Measurements from ENCODE around the gene NTNG1. TPM values are rescaled to one million over a fixed set of nuclear protein-coding genes. Genes with fewer than 3 reads are reported as not detected.

Gene NTNG1
- total RNA-seq, 1 experiment from 2014 or later, result not detected

DNA sequence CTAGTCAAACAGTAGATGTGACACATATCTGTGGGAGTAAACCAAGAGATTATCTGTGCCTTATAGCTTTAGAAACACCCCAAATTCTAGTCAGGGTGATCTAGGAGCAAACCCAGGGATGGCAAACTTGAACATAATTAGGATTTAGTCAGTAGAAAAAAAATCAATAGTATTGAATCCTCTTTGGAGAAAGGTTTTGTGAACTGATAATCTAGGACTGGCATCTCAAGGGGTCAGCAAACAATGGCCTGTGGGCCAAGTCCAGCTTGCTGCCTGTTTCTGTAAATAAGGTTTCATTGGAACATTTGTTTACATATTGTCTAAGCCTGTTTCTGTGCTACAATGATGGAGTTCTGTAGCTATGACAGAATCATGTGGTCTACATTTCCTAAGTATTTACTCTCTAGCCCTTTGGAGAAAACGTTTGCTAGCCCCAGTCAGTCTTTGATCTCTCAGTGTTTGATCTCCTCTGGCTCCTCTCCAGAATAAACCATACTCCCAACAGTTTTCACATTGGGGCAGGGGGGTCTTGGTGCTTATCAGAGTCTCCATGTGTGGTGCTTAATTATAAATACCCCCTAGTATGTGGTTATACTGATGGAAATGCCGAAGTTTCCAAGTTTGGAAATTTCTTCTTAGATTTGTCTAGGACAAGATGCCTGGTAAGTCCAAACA is 385.8 kb downstream of the NTNG1 start:
- in situ Hi-C loops (cut with HindIII; ENCODE audit: low pct_unique_long_range_greater_than_20kb, low sequenced_read_pairs), result no loop called here
- no peak for DNase-seq (ENCODE audit: low read depth, low spot score)

GRCh38 chr1:107529511-107530149 is 388.8 kb downstream of the NTNG1 start:
- peak; percentile 87 for DNase-seq (ENCODE audit: low read depth, low spot score)
- in situ Hi-C loops (cut with HindIII; ENCODE audit: low pct_unique_long_range_greater_than_20kb, low sequenced_read_pairs), result no loop called here

DNA sequence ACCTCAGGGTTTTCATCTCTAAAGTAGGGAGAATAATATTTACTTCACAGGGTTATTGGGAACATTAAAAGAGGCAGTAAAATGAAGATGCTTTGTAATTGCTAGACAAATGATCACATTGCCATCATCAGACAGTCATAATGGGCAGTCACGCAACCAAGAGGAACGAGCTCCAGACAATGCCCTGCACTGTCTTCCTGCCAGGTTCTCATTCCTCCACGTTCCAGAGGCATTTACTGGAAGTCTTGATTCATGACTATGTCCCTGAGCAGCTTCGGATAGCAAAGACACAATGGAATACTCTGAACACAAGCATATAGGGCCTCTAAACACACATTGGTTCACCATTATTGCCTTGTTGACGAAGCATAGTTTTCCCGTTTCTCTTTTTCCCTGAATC is 389.7 kb downstream of the NTNG1 start:
- in situ Hi-C loops (cut with HindIII; ENCODE audit: low pct_unique_long_range_greater_than_20kb, low sequenced_read_pairs), result no loop called here

DNA sequence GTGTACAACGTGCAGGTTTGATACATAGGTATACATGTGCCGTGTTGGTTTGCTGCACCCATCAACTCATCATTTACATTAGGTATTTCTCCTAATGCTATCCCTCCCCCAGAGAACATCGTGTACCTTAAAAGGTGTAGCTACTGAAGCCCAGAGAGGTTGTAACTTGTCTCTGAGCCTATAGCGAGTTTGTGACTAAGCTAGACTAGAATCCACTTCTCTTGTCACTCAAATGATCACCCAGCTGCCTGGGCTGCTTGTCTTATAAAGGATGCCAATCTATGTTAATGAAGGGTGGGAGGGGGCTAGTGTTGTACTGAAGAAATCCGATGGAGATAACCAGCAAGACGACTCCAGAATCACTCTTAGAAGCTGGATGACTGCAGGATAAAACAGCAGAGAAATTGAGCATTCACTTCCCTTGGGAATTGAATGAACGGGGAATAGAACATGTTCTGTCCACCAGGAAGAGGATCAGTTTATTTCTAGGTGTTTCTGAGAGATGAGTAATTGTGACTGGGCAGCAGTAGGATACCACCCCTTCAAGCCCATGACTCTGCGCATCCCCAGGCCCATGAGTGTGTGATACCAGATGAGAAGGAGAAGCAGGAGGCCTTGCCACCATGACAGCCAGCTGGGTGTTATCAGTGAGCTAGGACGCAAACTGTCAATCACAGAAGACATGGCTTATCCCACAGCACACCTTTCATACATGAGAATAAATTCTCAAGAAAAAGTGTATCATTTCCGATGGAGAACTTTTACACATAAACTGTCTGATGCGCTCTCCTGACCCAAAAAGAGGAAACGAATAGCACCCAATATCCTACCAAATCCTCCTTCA is 390.4 kb downstream of the NTNG1 start:
- in situ Hi-C loops (cut with HindIII; ENCODE audit: low pct_unique_long_range_greater_than_20kb, low sequenced_read_pairs), result no loop called here
- peak; percentile 23 for DNase-seq (ENCODE audit: low read depth, low spot score)

More for the DNA sequence above, 389.7 kb downstream of the NTNG1 start:
- DNase-seq (ENCODE audit: low read depth, low spot score), result peak; percentile 98

DNA sequence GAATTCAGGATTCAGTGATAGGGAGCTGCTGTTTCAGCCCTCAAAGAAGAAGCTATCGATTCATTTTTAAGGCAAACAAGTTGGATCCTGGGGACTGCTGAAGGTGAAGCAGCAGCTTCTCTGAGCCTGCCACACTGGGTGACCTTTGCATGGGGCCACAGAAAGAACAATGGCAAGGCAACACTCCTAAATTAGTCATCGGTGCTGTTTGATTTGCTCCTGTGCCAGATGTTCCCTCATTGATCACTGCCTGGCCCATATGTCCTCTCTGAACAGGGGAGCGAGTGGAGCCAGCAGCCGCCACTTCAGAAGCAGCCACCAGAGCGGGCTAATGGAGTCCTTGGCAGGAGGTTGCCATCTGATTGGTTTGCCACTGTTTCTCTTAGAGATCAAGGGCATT is 391.5 kb downstream of the NTNG1 start:
- in situ Hi-C loops (cut with HindIII; ENCODE audit: low pct_unique_long_range_greater_than_20kb, low sequenced_read_pairs), result no loop called here

More for the DNA sequence above, 391.5 kb downstream of the NTNG1 start:
- no peak for DNase-seq (ENCODE audit: low read depth, low spot score)

Small RNA genes within 50 kb of the gene (small RNA-seq; reads per million reads assigned to genes)
- 0 to 0.29 reads per million in 2 experiments for gene AC114491.1

Other genes with a start within 250 kb of the NTNG1 start
- gene PRMT6, start 84.4 kb upstream of the NTNG1 start, total RNA-seq (2014; rRNA removed; shearing (Covaris generic)), result 11.1 and 12.2 TPM in 2 replicates